Measurements from ENCODE around the gene DPH1. TPM values are rescaled to one million over a fixed set of nuclear protein-coding genes. Genes with fewer than 3 reads are reported as not detected.

The DPH1 gene
- total and polyA plus RNA-seq, 8 donors = 11.6 to 188 (median 31.5) TPM

DNA sequence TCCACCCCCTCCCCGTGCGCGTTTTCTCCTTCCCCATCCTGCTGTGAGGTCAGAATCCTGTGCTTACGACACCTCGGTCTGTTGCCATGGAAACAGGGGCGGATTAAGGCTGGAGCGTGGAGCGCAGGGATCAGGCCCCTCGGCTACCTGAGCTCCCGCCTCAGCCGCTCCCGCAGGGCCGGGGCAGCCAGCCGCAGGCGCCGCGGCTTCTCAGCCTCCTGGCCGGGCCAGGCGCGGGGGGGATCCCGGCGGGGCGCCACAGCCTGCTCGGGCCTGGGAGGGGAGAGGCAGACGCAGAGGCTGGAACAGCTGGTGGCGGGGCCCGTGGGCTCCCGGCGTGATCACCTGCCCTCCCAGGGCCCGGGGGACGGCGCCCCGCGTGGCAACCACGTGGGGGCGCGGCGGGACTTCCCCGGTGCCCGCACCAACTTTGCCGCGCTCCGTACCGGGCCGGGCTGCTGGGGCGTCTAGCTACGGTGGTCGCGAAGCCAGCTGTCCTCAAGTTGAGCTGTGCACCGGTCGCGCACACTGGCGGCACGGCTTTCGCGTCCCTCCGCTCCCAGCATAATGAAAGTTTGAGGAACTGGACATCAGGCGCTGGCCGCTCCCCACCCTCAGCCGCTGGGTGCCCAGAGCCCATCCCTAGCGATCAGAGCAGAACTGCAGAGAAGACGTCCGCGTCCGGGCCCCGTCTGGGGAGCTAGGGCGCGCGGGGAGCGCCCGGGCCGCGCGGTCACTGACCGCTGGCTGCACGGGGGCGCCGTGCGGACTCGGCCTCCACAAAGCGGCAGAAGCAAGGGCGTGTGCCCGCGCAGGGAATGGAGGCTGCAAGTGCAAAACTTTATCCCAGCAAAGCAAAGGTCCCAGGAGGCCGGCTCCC, 6.0 kb upstream of the DPH1 start:
- H3K9me3 ChIP-seq = no peaks in the 10 kb centered on the region
- TF ChIP-seq, protein P1, sequence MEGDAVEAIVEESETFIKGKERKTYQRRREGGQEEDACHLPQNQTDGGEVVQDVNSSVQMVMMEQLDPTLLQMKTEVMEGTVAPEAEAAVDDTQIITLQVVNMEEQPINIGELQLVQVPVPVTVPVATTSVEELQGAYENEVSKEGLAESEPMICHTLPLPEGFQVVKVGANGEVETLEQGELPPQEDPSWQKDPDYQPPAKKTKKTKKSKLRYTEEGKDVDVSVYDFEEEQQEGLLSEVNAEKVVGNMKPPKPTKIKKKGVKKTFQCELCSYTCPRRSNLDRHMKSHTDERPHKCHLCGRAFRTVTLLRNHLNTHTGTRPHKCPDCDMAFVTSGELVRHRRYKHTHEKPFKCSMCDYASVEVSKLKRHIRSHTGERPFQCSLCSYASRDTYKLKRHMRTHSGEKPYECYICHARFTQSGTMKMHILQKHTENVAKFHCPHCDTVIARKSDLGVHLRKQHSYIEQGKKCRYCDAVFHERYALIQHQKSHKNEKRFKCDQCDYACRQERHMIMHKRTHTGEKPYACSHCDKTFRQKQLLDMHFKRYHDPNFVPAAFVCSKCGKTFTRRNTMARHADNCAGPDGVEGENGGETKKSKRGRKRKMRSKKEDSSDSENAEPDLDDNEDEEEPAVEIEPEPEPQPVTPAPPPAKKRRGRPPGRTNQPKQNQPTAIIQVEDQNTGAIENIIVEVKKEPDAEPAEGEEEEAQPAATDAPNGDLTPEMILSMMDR (IDR thresholded peaks at IDR 0.05) = no peak
- no peak for TF ChIP-seq EP300 (IDR thresholded peaks at IDR 0.05)
- TF ChIP-seq POLR2AphosphoS5 (IDR thresholded peaks at IDR 0.05) = no peak
- no peak for TF ChIP-seq POLR2A (IDR thresholded peaks at IDR 0.05)
- DNase-seq = peak in 1 of 2 donors; percentile 88
- H3K27ac ChIP-seq = no peak overlapping the region
- H3K4me3 ChIP-seq = peak overlapping the region; percentile 56 to 77 (median 58)
- intact Hi-C loops (cut with DNase I; ENCODE audit: low total_unique reads) = no loop called here
- H3K36me3 ChIP-seq = no peaks in the 10 kb centered on the region
- H3K4me1 ChIP-seq = peaks cover 27 to 42% (median 37%) of the 10 kb centered on the region in 4 donors
- WGBS, 5 donors = 1 to 2% (median 2%) methylated on average over 24 to 85 of the region's 85 CpGs
- H3K27me3 ChIP-seq = peaks cover 0 to 80% (median 45%) of the 10 kb centered on the region in 3 donors

DNA sequence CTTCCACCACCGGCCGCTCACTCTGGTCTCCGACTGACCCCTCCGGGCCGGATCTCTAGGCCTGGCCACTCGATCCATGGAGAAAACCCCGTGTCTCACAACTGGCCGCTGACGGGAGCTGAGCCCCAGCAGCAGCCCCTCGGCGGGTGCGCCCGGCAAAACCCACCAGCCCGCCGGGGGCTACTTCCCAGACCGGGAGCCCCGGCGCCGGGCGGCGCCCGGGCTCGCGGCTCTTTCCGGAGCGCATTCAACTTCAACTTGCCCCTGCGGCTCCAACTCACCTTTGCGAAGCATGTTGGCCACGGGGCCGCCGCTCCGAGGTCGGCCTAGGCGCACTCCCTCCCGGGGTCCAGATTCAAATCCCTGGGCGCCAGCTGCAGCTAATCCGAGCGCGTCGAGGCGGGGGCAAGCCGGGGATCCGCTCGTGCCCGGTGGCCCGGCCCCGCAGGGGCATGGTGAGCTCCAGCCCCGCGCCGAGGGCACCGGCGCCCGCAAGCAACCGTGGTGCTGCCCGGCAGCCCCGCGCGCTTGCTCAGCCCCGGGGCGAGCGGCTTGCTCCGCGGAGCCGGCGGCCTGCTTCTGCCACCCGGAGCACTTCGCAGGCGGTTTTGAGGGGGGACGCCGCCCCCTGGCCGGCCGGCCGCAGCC, 5.3 kb upstream of the DPH1 start:
- TF ChIP-seq EP300 (IDR thresholded peaks at IDR 0.05) = no peak
- TF ChIP-seq POLR2A (IDR thresholded peaks at IDR 0.05) = no peak
- no peak for TF ChIP-seq POLR2AphosphoS5 (IDR thresholded peaks at IDR 0.05)
- TF ChIP-seq, protein P1 (IDR thresholded peaks at IDR 0.05) = no peak
- 0 to 1% (median 1%) methylated on average over 6 to 73 of the region's 73 CpGs for WGBS, 5 donors
- DNase-seq = no peak
- Histone ChIP-seq H3K9me3 (no peaks in the 10 kb centered on the region), H3K36me3 (no peaks in the 10 kb centered on the region), H3K4me3 (peak overlapping the region; percentile 56 to 77 (median 58)), H3K27me3 (peaks cover 0 to 84% (median 45%) of the 10 kb centered on the region in 3 donors), H3K27ac (peak overlapping the region in 1 of 5 donors; percentile 18), H3K4me1 (peaks cover 27 to 45% (median 41%) of the 10 kb centered on the region in 4 donors)
- intact Hi-C loops (cut with DNase I; ENCODE audit: low total_unique reads) = loop anchor here (5.0 kb wide), 1 partner anchor 117 kb away; no protein-coding TSS in a partner anchor

DNA sequence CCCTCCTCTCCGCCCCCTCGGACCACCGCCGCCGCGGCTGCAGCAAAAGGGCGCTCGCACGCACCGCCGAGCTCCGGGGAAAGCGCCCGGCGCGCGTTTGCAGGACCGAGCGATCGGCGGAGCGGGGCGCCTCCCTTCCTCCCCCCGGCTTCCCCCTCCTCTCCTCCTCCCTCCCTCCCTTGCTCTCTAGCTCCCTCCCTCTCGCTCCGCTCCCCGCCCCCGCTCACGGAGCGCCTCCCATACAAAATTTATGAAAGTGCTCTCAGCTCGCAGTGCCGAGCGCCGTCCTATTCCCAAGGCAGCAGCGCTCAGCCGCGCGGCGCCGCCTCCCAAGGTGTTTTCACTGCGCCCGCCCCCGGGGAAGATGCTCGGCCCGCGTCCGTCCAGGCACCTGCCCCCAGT, 4.7 kb upstream of the DPH1 start, which contains the start of gene RTN4RL1:
Gene RTN4RL1, minus strand, starts transcription at position 115 of the 402 bp plus-strand sequence. CDS start 469 bp downstream, outside the sequence.
- peak; percentile 66 to 87 for DNase-seq
- H3K4me3 ChIP-seq = peak within 1 kb of the TSS; percentile 56 to 77 (median 58)
- no peaks in the 10 kb centered on the region for H3K36me3 ChIP-seq
- H3K27ac ChIP-seq = peak within 1 kb of the TSS in 2 of 5 donors; percentile 18 to 28
- peaks cover 27 to 47% (median 44%) of the 10 kb centered on the region in 4 donors for H3K4me1 ChIP-seq
- intact Hi-C loops (cut with DNase I; ENCODE audit: low total_unique reads) = loop anchor here (5.0 kb wide), 1 partner anchor 118 kb away; no protein-coding TSS in a partner anchor
- no peaks in the 10 kb centered on the region for H3K9me3 ChIP-seq
- WGBS, 5 donors = 0 to 1% (median 0%) methylated on average over 25 to 46 of the region's 47 CpGs
- TF ChIP-seq EP300 (IDR thresholded peaks at IDR 0.05) (no peak), POLR2A (IDR thresholded peaks at IDR 0.05) (no peak), POLR2AphosphoS5 (IDR thresholded peaks at IDR 0.05) (no peak)
- TF ChIP-seq, protein P1 (IDR thresholded peaks at IDR 0.05) = no peak
- H3K27me3 ChIP-seq = peaks cover 0 to 80% (median 45%) of the 10 kb centered on the region in 3 donors
